ENCODE results near the gene ZNF366.

- TF ChIP-seq POLR2A (IDR thresholded peaks at IDR 0.05) = no peak
- no peak for TF ChIP-seq CTCF (IDR thresholded peaks at IDR 0.05)
Observed at GRCh38 chr5:72474046-72474500, 33.1 kb downstream of the ZNF366 start.

Measured in suprapubic skin (tissue), 3 donors.